Measurements from ENCODE around the gene XYLT1. TPM values are rescaled to one million over a fixed set of nuclear protein-coding genes. Genes with fewer than 3 reads are reported as not detected.

XYLT1 gene
- total RNA-seq, 1 experiment from 2014 or later: 13.0 TPM

GRCh38 chr16:17446661-17447060 lies 24.1 kb downstream of the XYLT1 start:
- no peak for DNase-seq (ENCODE audit: low read depth in 1 of 2, low spot score in 2 of 2)
- no peak overlapping the region for H3K4me3 ChIP-seq
- H3K9me3 ChIP-seq (replicated peaks): no peaks in the 10 kb centered on the region
- H3K27me3 ChIP-seq (replicated peaks): no peaks in the 10 kb centered on the region
- H3K27ac ChIP-seq: no peak overlapping the region
- no peaks in the 10 kb centered on the region; the same call in 1 of the 2 replicates for H3K4me1 ChIP-seq (replicated peaks)
- H3K36me3 ChIP-seq: no peaks in the 10 kb centered on the region; the same call in 1 of the 2 replicates

DNA sequence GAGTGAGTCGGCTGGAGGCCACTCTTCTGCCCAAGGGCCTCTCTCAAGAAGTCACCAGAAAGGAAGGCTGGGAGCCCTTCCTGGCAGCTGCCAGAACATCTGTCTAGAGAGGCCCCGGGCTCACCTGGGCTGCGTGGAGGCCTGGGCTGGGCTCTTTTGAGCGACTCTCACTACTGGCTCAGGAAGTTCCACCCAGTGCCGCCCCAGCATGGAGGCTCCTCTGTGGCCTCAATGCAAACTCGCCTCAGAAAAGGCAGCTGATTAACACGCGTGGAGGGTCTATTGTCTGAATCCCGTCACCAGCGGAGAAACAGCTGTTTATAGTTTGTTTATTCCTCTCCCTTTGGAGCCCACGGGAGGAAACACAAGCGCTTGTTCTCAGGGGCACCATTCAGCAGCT lies 25.3 kb downstream of the XYLT1 start:
- no peak overlapping the region for H3K4me3 ChIP-seq
- no peak overlapping the region for H3K27ac ChIP-seq
- H3K27me3 ChIP-seq (replicated peaks): no peaks in the 10 kb centered on the region
- no peaks in the 10 kb centered on the region for H3K9me3 ChIP-seq (replicated peaks)
- H3K36me3 ChIP-seq: no peaks in the 10 kb centered on the region; the same call in 1 of the 2 replicates
- H3K4me1 ChIP-seq (replicated peaks): no peaks in the 10 kb centered on the region; the same call in 1 of the 2 replicates
- peak in 1 of 2 experiments; percentile 9 for DNase-seq (ENCODE audit: low read depth in 1 of 2, low spot score in 2 of 2)

DNA sequence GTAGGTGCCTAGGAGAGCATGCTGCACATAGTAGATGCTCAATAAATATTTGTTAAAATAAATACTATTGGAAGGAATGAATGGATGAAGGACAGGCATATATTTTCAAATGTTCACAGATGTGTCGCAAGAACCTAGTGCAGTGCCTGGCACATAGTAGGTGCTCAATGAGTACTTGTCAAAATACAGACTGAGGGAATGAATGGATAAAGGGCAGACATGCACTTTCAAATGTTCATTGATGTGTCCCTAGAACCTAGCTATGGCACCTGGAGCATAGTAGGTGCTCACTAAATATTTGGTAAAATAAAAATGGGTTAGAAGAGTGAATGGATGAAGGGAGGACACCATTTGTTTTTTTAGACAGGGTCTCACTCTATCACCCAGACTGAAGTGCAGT lies 26.1 kb downstream of the XYLT1 start:
- Histone ChIP-seq H3K4me3 (no peak overlapping the region), H3K27me3 (replicated peaks) (no peaks in the 10 kb centered on the region), H3K27ac (no peak overlapping the region), H3K9me3 (replicated peaks) (no peaks in the 10 kb centered on the region), H3K4me1 (replicated peaks) (no peaks in the 10 kb centered on the region; the same call in 1 of the 2 replicates), H3K36me3 (no peaks in the 10 kb centered on the region; the same call in 1 of the 2 replicates)
- DNase-seq (ENCODE audit: low read depth in 1 of 2, low spot score in 2 of 2): no peak

- Histone ChIP-seq H3K9me3 (replicated peaks) (no peaks in the 10 kb centered on the region), H3K27ac (no peak overlapping the region), H3K4me3 (no peak overlapping the region), H3K27me3 (replicated peaks) (no peaks in the 10 kb centered on the region), H3K4me1 (replicated peaks) (no peaks in the 10 kb centered on the region; the same call in 1 of the 2 replicates), H3K36me3 (no peaks in the 10 kb centered on the region; the same call in 1 of the 2 replicates)
- DNase-seq (ENCODE audit: low read depth in 1 of 2, low spot score in 2 of 2): no peak
These were observed 30.6 kb downstream of the XYLT1 start for GRCh38 chr16:17440131-17440530.

GRCh38 chr16:17439580-17439979 lies 31.2 kb downstream of the XYLT1 start:
- H3K27me3 ChIP-seq (replicated peaks): no peaks in the 10 kb centered on the region
- H3K4me1 ChIP-seq (replicated peaks): no peaks in the 10 kb centered on the region
- no peaks in the 10 kb centered on the region for H3K9me3 ChIP-seq (replicated peaks)
- H3K36me3 ChIP-seq: no peaks in the 10 kb centered on the region
- no peak for DNase-seq (ENCODE audit: low read depth in 1 of 2, low spot score in 2 of 2)
- no peak overlapping the region for H3K27ac ChIP-seq
- no peak overlapping the region for H3K4me3 ChIP-seq

GRCh38 chr16:17437981-17438380 lies 32.8 kb downstream of the XYLT1 start:
- Histone ChIP-seq H3K27me3 (replicated peaks) (no peaks in the 10 kb centered on the region), H3K9me3 (replicated peaks) (no peaks in the 10 kb centered on the region), H3K36me3 (no peaks in the 10 kb centered on the region), H3K4me3 (no peak overlapping the region), H3K27ac (no peak overlapping the region), H3K4me1 (replicated peaks) (no peaks in the 10 kb centered on the region)
- no peak for DNase-seq (ENCODE audit: low read depth in 1 of 2, low spot score in 2 of 2)

GRCh38 chr16:17437127-17437720 lies 33.5 kb downstream of the XYLT1 start:
- Histone ChIP-seq H3K27ac (no peak overlapping the region), H3K4me1 (replicated peaks) (no peaks in the 10 kb centered on the region), H3K4me3 (no peak overlapping the region), H3K27me3 (replicated peaks) (no peaks in the 10 kb centered on the region), H3K36me3 (no peaks in the 10 kb centered on the region), H3K9me3 (replicated peaks) (no peaks in the 10 kb centered on the region)
- DNase-seq (ENCODE audit: low read depth in 1 of 2, low spot score in 2 of 2): no peak

DNA sequence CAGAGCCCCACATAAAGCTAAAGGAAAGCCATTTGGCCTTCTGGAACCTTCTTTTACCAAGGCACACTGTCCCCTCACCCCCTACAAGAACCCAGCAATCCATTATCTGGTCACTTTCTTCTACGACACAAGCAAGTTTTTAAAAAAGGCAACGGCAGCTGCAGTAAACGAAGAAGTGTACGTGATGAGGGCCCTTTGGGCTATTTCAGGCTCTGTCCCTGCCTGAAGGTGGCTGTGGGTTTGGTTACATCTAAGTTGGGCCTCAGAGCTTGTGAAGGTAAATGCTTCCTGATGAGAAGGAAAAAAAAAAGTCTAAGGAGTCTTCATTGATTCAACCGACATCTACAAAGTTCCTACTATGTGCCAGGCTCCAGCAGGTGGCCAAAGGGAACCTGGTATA lies 35.4 kb downstream of the XYLT1 start:
- no peak overlapping the region for H3K4me3 ChIP-seq
- H3K27ac ChIP-seq: no peak overlapping the region
- no peaks in the 10 kb centered on the region for H3K36me3 ChIP-seq
- DNase-seq (ENCODE audit: low read depth in 1 of 2, low spot score in 2 of 2): no peak
- no peaks in the 10 kb centered on the region for H3K27me3 ChIP-seq (replicated peaks)
- H3K4me1 ChIP-seq (replicated peaks): no peaks in the 10 kb centered on the region
- no peaks in the 10 kb centered on the region for H3K9me3 ChIP-seq (replicated peaks)

- Histone ChIP-seq H3K36me3 (no peaks in the 10 kb centered on the region), H3K4me3 (no peak overlapping the region), H3K27me3 (replicated peaks) (no peaks in the 10 kb centered on the region), H3K9me3 (replicated peaks) (no peaks in the 10 kb centered on the region), H3K27ac (no peak overlapping the region), H3K4me1 (replicated peaks) (no peaks in the 10 kb centered on the region)
- no peak for DNase-seq (ENCODE audit: low read depth in 1 of 2, low spot score in 2 of 2)
These were observed 36.9 kb downstream of the XYLT1 start for GRCh38 chr16:17433577-17434451.

GRCh38 chr16:17432901-17433576 lies 37.7 kb downstream of the XYLT1 start:
- no peak overlapping the region for H3K27ac ChIP-seq
- H3K4me3 ChIP-seq: no peak overlapping the region
- DNase-seq (ENCODE audit: low read depth in 1 of 2, low spot score in 2 of 2): no peak
- H3K4me1 ChIP-seq (replicated peaks): no peaks in the 10 kb centered on the region
- no peaks in the 10 kb centered on the region for H3K9me3 ChIP-seq (replicated peaks)
- no peaks in the 10 kb centered on the region for H3K27me3 ChIP-seq (replicated peaks)
- no peaks in the 10 kb centered on the region for H3K36me3 ChIP-seq

GRCh38 chr16:17431968-17432625 lies 38.7 kb downstream of the XYLT1 start:
- Histone ChIP-seq H3K36me3 (no peaks in the 10 kb centered on the region), H3K4me1 (replicated peaks) (no peaks in the 10 kb centered on the region)

GRCh38 chr16:17431012-17431411 lies 39.7 kb downstream of the XYLT1 start:
- H3K9me3 ChIP-seq (replicated peaks): no peaks in the 10 kb centered on the region
- no peak overlapping the region for H3K4me3 ChIP-seq
- no peaks in the 10 kb centered on the region for H3K27me3 ChIP-seq (replicated peaks)
- no peak for DNase-seq (ENCODE audit: low read depth in 1 of 2, low spot score in 2 of 2)
- H3K36me3 ChIP-seq: no peaks in the 10 kb centered on the region
- no peak overlapping the region for H3K27ac ChIP-seq
- H3K4me1 ChIP-seq (replicated peaks): no peaks in the 10 kb centered on the region

More at GRCh38 chr16:17431968-17432625, 38.7 kb downstream of the XYLT1 start:
- Histone ChIP-seq H3K27ac (no peak overlapping the region), H3K9me3 (replicated peaks) (no peaks in the 10 kb centered on the region), H3K27me3 (replicated peaks) (no peaks in the 10 kb centered on the region), H3K4me3 (no peak overlapping the region)
- DNase-seq (ENCODE audit: low read depth in 1 of 2, low spot score in 2 of 2): no peak

- Histone ChIP-seq H3K9me3 (replicated peaks) (no peaks in the 10 kb centered on the region), H3K36me3 (no peaks in the 10 kb centered on the region), H3K27me3 (replicated peaks) (no peaks in the 10 kb centered on the region), H3K4me3 (no peak overlapping the region), H3K27ac (no peak overlapping the region), H3K4me1 (replicated peaks) (no peaks in the 10 kb centered on the region)
- no peak for DNase-seq (ENCODE audit: low read depth in 1 of 2, low spot score in 2 of 2)
These were observed 44.3 kb downstream of the XYLT1 start for GRCh38 chr16:17426451-17426850.
